Effector memory CD4-positive, alpha-beta T cell (primary cell): Measurements from ENCODE around the gene NAT16.
A peak's percentile ranks its signal among the peaks of the same experiment; 100 is the strongest.

ENCODE experiments used
- DNase-seq, 3 donors: peaks; one replicate each; pipeline ENCODE4 v3.0.0-alpha.2; 2020
- H3K27ac ChIP-seq: 2 replicates; pipeline ENCODE4 v1.7.0; 2013; ENCODE audit warnings: mild to moderate bottlenecking, low read length, moderate library complexity; ENCODE audit not compliant: insufficient read depth, poor library complexity, severe bottlenecking
- H3K27me3 ChIP-seq: replicated peaks from 2 replicates; pipeline ENCODE4 v1.7.0; 2013; ENCODE audit warnings: mild to moderate bottlenecking, low read length; ENCODE audit not compliant: insufficient read depth, control insufficient read depth, poor library complexity, severe bottlenecking
- H3K36me3 ChIP-seq: 2 replicates; pipeline ENCODE4 v1.7.0; 2013; ENCODE audit warnings: mild to moderate bottlenecking, low read length, moderate library complexity; ENCODE audit not compliant: control insufficient read depth, insufficient read depth
- H3K4me1 ChIP-seq: 2 replicates; pipeline ENCODE4 v1.7.0; 2013; ENCODE audit warnings: low read length, mild to moderate bottlenecking; ENCODE audit not compliant: control insufficient read depth, insufficient read depth, poor library complexity, severe bottlenecking
- H3K4me3 ChIP-seq: 2 replicates; pipeline ENCODE4 v1.7.0; 2013; ENCODE audit warnings: low read length, low read depth, mild to moderate bottlenecking; ENCODE audit not compliant: insufficient read depth, poor library complexity, severe bottlenecking
- H3K9me3 ChIP-seq: 2 replicates; pipeline ENCODE4 v1.7.0; 2013; ENCODE audit warnings: mild to moderate bottlenecking, low read length, moderate library complexity; ENCODE audit not compliant: control insufficient read depth
- total RNA-seq, 3 donors: gene quantifications; one replicate each; lab custom pipeline; 2026; lab: John Stamatoyannopoulos, UW

Gene NAT16
- 0 reads per million in 3 donors for total RNA-seq

DNA sequence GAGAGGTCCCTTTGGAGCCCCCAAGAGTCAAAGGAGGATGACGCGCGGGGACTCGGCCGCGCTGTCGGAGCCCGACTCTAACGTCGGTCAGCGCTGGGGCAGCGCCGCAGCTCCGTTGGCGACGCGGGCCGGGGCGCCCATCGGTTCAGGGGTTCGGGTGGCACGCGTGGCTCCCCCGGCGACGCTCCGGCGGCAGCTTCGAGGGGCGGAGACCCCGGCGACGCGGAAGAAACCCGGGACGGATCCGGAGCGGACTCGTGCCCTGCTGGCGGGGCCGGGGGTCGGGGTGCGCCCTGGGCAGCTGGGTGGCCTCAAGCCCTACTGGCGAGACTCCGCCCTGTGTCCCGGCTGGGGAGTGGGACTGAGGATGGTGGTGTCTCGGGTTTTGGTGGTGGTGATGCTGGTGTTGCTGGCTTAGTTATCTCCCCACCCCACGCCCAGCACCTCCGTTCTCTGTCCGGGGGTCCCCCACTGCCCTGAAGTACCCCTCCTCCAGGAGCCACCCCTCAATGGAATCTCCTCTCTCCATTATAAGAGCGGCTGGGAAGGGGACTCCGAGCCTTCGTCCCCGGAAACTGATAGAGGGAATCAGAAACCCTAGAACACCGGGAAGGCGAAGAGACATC is at the start of gene NAT16:
Gene NAT16 (minus strand): TSS at position 164 of the 626 bp plus-strand sequence. CDS start 5,486 bp downstream, outside the sequence.
- H3K9me3 ChIP-seq: no peaks in the 10 kb centered on the region
- H3K36me3 ChIP-seq: no peaks in the 10 kb centered on the region
- H3K4me1 ChIP-seq: peaks cover 16% of the 10 kb centered on the region
- DNase-seq: no peak
- H3K4me3 ChIP-seq: no peak within 1 kb of the TSS
- H3K27me3 ChIP-seq: peaks cover 53% of the 10 kb centered on the region
- H3K27ac ChIP-seq: no peak within 1 kb of the TSS

DNA sequence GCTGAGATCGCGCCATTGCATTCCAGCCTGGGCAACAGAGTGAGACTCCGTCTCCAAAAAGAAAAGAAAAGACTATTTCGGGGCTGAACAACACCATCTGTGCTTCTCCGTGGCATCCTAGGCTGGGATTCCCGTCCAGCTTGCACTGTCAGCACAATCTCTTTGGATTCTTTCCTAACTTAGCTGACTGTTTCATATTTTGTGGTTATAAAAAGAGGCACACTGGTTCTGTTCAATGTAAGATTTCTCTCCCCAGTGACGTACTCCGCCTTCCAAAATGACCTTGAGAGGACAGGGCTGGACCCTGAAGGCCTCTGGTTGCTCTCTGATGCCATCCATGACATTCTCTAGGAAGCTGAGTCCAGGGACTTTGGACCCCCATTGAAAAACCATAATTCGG is 46.6 kb upstream of the NAT16 start:
- DNase-seq: no peak
- peaks cover 33% of the 10 kb centered on the region for H3K36me3 ChIP-seq
- H3K27ac ChIP-seq: no peak overlapping the region

DNA sequence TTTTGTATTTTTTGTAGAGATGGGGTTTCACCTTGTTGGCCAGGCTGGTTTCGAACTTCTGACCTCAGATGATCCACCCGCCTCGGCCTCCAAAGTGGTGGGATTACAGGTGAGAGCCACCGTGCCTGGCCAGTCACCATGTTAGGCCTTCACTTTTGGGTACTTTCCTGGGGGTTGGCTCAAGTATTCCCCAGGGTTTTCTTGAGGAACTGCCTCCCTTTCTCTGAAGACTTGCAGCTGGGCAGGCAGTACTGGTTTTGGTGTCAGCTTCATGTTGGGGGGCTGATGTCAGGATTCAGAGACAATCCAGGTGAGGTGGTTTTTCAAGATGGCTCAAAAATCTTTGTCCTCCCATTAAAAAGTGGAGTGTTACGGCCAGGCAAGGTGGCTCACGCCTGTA is 45.6 kb upstream of the NAT16 start:
- no peak for DNase-seq

More for the DNA sequence above, 46.6 kb upstream of the NAT16 start:
- no peak overlapping the region for H3K4me3 ChIP-seq
- no peaks in the 10 kb centered on the region for H3K4me1 ChIP-seq
- no peaks in the 10 kb centered on the region for H3K9me3 ChIP-seq
- no peaks in the 10 kb centered on the region for H3K27me3 ChIP-seq

DNA sequence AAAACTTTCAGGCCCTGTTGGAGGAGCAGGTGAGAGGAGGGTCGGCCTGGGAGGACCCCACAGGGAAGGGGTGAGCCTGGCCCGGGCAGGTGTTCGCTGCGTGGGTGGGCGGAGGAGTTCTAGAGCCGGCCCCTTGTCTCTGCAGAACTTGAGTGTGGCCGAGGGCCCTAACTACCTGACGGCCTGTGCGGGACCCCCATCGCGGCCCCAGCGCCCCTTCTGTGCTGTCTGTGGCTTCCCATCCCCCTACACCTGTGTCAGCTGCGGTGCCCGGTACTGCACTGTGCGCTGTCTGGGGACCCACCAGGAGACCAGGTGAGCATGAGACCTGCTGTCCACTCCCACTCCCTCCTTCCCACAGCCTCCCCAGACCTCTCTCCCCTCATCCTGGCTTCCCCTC is 43.4 kb upstream of the NAT16 start:
- DNase-seq: no peak
- Histone ChIP-seq H3K4me1 (peaks cover 9% of the 10 kb centered on the region), H3K27ac (no peak overlapping the region), H3K9me3 (no peaks in the 10 kb centered on the region), H3K4me3 (no peak overlapping the region), H3K36me3 (peaks cover 35% of the 10 kb centered on the region), H3K27me3 (no peaks in the 10 kb centered on the region)

More for the DNA sequence above, 45.6 kb upstream of the NAT16 start:
- no peak overlapping the region for H3K4me3 ChIP-seq
- no peak overlapping the region for H3K27ac ChIP-seq
- no peaks in the 10 kb centered on the region for H3K9me3 ChIP-seq
- no peaks in the 10 kb centered on the region for H3K4me1 ChIP-seq
- no peaks in the 10 kb centered on the region for H3K27me3 ChIP-seq
- peaks cover 35% of the 10 kb centered on the region for H3K36me3 ChIP-seq

DNA sequence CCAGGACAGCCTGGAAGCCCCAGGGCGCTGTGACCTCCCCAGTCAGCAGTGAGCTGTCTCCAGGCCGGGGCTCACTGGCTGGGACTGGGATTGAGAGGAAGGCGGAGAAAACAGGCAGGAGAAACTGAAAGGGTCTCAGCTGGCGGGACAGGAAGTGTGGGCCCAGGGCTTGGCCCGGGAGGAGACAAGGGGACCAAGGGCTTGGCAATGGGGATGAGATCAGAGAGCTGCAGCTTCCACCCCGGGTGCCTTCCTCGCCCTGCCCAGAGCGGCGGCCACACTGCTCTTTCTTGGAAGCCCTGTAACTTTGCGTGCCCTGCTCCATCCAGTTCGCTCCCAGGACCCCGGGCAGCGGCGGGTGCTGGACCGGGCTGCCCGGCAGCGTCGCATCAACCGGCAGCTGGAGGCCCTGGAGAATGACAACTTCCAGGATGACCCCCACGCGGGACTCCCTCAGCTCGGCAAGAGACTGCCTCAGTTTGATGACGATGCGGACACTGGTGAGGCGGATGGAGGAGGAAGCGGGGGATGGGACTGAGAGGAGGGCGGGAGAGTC is 42.3 kb upstream of the NAT16 start:
- Histone ChIP-seq H3K4me1 (peaks cover 14% of the 10 kb centered on the region), H3K27me3 (no peaks in the 10 kb centered on the region), H3K27ac (no peak overlapping the region), H3K9me3 (no peaks in the 10 kb centered on the region), H3K4me3 (no peak overlapping the region), H3K36me3 (peaks cover 35% of the 10 kb centered on the region)
- DNase-seq: no peak

DNA sequence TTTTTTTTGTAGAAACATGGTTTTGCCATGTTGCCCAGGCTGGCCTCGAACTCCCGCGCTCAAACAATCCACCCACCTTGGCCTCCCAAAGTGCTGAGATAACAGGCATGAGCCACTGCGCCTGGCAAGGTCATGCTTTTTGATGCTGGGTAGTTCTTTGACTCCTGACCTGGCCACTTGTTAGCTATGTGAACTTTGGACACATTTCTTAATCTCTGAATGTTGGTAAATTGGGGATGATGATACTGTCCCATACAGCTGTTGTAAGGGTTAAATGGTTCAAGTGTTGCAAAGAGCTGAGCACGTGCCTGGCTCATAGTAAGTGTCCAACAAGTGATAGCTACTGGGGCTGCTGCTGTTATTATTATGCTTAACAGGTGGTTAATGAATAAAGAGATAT is 40.2 kb upstream of the NAT16 start:
- Histone ChIP-seq H3K27ac (no peak overlapping the region), H3K9me3 (no peaks in the 10 kb centered on the region), H3K36me3 (peaks cover 33% of the 10 kb centered on the region), H3K4me3 (no peak overlapping the region), H3K4me1 (peaks cover 23% of the 10 kb centered on the region), H3K27me3 (no peaks in the 10 kb centered on the region)
- no peak for DNase-seq

DNA sequence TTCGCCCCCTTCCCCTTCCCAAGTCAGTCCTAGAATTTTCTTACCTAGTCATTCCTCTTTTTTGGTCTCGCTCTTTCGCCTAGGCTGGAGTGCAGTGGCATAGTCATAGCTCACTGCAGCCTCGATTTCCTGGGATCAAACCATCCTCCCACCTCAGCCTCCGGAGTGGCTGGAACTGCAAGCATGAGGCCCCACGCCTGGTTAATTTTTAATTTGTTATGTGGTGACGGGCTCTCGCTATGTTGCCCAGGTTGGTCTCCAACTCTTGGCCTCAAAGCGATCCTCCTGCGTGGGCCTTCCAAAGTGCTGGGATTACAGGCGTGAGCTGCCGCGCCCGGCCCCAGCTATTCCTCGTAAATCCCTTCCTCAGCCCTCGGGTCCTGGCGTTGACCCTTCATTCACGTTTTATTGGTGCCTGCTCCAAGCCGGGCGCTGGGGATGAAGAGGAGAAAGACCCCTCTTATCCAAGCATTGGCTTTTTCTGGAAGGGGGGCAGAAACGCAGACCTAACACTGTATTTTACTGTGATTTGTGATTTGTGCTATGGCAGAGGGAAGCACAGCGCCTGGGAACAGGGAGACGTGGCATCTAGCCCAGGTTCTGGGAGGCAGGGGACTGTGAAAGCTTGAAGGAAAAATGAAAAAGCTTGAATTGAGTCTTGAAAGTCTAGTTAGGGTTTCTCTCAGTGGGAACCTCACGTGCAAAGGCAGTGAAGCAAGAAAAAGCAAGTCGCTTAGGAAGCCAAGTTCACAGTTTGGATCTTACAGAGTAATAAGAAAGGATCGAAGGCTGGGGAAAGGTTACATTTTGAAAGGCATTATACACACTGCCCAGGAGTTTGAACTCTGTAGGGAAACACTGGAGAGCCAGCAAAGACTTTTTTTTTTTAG is 38.4 kb upstream of the NAT16 start:
- H3K27me3 ChIP-seq: no peaks in the 10 kb centered on the region
- no peak for DNase-seq
- H3K4me3 ChIP-seq: peak overlapping the region; percentile 80
- no peaks in the 10 kb centered on the region for H3K9me3 ChIP-seq
- peak overlapping the region; percentile 73 for H3K27ac ChIP-seq
- H3K4me1 ChIP-seq: peaks cover 23% of the 10 kb centered on the region
- peaks cover 16% of the 10 kb centered on the region for H3K36me3 ChIP-seq

DNA sequence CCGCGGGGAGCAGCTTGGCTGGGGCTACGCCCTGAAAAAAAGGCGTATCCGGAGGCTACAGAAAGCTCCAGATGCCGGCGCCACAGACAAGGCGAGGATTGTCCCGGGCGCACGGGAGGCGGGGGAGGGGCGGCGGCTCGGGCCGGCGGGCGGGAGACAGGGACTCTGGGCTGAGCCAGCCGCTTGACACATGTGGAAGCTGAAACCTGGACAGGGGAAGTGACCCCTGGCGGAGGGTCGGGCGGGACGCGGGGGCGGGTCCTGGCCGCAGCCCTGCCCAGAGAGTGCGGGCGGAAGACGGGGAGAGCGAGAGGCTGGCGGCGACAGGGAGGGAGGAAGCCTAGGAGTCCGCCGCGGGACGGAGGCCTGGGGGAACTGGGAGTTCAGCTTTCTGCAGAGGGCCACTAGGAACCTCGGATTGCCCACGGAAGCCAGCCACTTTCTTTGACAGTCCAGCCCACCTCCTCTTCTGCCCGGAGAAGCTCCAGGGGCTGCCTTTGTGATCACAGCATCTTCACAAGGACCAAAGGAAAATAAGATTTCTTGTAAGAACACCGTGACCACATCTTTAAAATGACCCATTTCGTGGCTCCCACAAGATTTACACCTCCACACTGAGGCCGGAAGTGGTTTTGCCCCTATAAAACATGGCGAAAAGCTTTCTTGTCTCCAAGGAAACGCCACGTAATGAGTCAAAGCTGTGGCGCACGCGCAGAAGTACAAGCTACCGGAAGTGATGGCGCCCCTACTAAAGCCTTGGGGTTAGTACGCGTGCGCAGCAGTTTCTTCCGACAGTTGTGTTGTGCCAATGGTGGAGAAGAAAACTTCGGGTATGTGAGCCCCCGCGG is 37.5 kb upstream of the NAT16 start, which contains the start of the genes PLOD3 and ZNHIT1:
Gene PLOD3 (minus strand): TSS at position 194 of the 848 bp plus-strand sequence. CDS start 307 bp downstream, outside the sequence.
Gene ZNHIT1 (plus strand): TSS at position 778 of the 848 bp plus-strand sequence. CDS start 31 bp downstream, at position 809.
- Histone ChIP-seq H3K27ac (peak within 1 kb of the TSS; percentile 73), H3K36me3 (peaks cover 11% of the 10 kb centered on the region), H3K4me1 (peaks cover 23% of the 10 kb centered on the region), H3K4me3 (peak within 1 kb of the TSS; percentile 80), H3K27me3 (no peaks in the 10 kb centered on the region), H3K9me3 (no peaks in the 10 kb centered on the region)
- DNase-seq: peak; percentile 89 to 96 (median 95)

DNA sequence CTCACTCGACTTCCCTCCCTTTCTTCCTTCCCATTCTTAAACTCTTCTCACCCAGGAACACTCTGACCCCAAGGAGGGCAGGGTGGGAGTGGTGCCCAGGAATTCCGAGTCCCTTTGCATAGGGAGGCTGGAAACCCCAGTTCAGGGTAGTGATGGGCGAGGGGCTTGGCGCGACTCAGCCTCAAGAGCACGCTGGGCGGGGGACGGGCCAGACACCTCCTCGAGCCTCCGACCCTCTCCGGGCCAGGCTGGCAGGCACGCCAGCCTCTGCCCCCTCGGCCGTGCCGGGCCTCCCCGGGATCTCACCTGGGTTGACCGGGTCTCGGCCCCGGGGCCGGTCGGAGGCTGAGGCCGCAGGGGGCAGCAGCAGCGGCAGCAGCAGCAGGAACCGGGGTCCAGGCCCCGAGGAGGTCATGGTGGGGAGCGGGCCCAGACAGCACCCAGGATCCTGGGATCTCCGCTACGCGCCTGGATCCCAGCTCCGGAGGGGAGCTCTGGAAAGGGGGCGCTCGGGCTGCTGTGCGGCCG is 36.8 kb upstream of the NAT16 start:
- peaks cover 23% of the 10 kb centered on the region for H3K4me1 ChIP-seq
- H3K27me3 ChIP-seq: no peaks in the 10 kb centered on the region
- peak overlapping the region; percentile 80 for H3K4me3 ChIP-seq
- no peaks in the 10 kb centered on the region for H3K9me3 ChIP-seq
- H3K27ac ChIP-seq: peak overlapping the region; percentile 73
- peaks cover 12% of the 10 kb centered on the region for H3K36me3 ChIP-seq
- no peak for DNase-seq
